Heart left ventricle (tissue), 16 donors: ENCODE results near the gene ETHE1. TPM values are rescaled to one million over a fixed set of nuclear protein-coding genes. Genes with fewer than 3 reads are reported as not detected.
A peak's percentile ranks its signal among the peaks of the same experiment; 100 is the strongest.

Experiments
- ATAC-seq, 4 donors: fragments of 200-7000 bp; cut with Tn5 transposase; one replicate each; pipeline ENCODE4 v1.9.1; 2020 to 2022; ENCODE audit warnings: moderate library complexity in 4 of 4, mild to moderate bottlenecking in 3 of 4, moderate number of reproducible peaks in 1 of 4
- DNase-seq, 5 donors: peaks; one replicate each; pipeline ENCODE4 v3.0.0-alpha.2; 2020
- H3K27ac ChIP-seq, 12 donors: fragments of 200-600 bp; sonication (generic) in 4 of 12; one replicate each; pipeline versions ENCODE4 v1.5.0 to v1.8.0; 2016 to 2022; ENCODE audit warnings: mild to moderate bottlenecking in 2 of 12
- H3K27me3 ChIP-seq, 9 donors: fragments of 200-600 bp; sonication (generic) in 2 of 9; one replicate each; pipeline versions ENCODE4 v1.5.1 to v1.8.0; 2016 to 2022; ENCODE audit warnings: mild to moderate bottlenecking in 3 of 9
- H3K36me3 ChIP-seq, 9 donors: fragments of 200-600 bp; sonication (generic) in 2 of 9; one replicate each; pipeline versions ENCODE4 v1.5.0 to v1.8.0; 2018 to 2022; ENCODE audit warnings: mild to moderate bottlenecking in 2 of 9
- H3K4me1 ChIP-seq, 12 donors: fragments of 200-600 bp; sonication (generic) in 4 of 12; one replicate each; pipeline versions ENCODE4 v1.5.0 to v1.8.0; 2016 to 2022; ENCODE audit warnings: mild to moderate bottlenecking in 3 of 12
- H3K4me3 ChIP-seq, 12 donors: fragments of 200-600 bp; sonication (generic) in 4 of 12; one replicate each; pipeline versions ENCODE4 v1.5.0 to v1.8.0; 2017 to 2022; ENCODE audit warnings: mild to moderate bottlenecking in 9 of 12, moderate library complexity in 4 of 12
- H3K9me3 ChIP-seq, 12 donors: fragments of 200-600 bp; sonication (generic) in 4 of 12; one replicate each; pipeline versions ENCODE4 v1.5.0 to v1.8.0; 2016 to 2022; ENCODE audit warnings: mild to moderate bottlenecking in 1 of 12
- CTCF ChIP-seq, 12 donors: fragments of 200-600 bp; sonication (generic) in 4 of 12; IDR thresholded peaks; one replicate each; pipeline versions ENCODE4 v1.5.0 to v1.8.0; 2018 to 2022; ENCODE audit warnings: antibody characterized with exemption in 12 of 12, mild to moderate bottlenecking in 5 of 12
- POLR2A ChIP-seq, 2 donors: fragments of 450-650 bp; IDR thresholded peaks; one replicate each; pipeline ENCODE4 v1.6.1; 2017; ENCODE audit warnings: antibody characterized with exemption in 2 of 2, mild to moderate bottlenecking in 2 of 2, moderate library complexity in 2 of 2
- WGBS, 4 donors: extraction: QIAGEN DNeasy Blood & Tissue Kit in 2 of 4; methylation state at CpG; one replicate each; pipeline versions ENCODE4 v1.1.5 to v1.1.7; 2013 to 2018; 5-methylcytosine and 5-hydroxymethylcytosine counted together
- intact Hi-C, 10 donors: fragments of 100-400 bp; cut with DNase I; formaldehyde crosslinking; loops; one replicate each; pipeline versions ENCODE4 v1.11.1 to v1.14.2; 2022
- polyA plus RNA-seq, 2 donors: library from polyadenylated mRNA; stranded (reverse); fragments of 200-250 nt; gene quantifications; one replicate each; pipeline ENCODE4 v1.2.3, GENCODE V29; 2013
- total RNA-seq, 9 donors: library from RNA; depleted of rRNA in 2 of 9; stranded (reverse); fragments of >200 nt in 2 of 9; fragmentation: NEBNext Ultra II Directional in 3 of 9; extraction: Animal tissue kit (Norgen Biotek cat#: 25700) in 3 of 9; gene quantifications; one replicate each; pipeline versions ENCODE4 v1.1.0 to v1.2.4, GENCODE V29; 2016 to 2023
- donor health status: ischemic (EF 13 %, LVEDD 7.1; RV severe dilation, severe dysfunction).
- donor health status: healthy with polysubstance abuse.
- donor health status: DM: no; HTN: yes; CAD: no.
- donor health status: DM: no; HTN: no; CAD: no.
- donor health status: ischemic (EF 25% LVEDD 6.9; RV normal size, moderate dysfunction).
- donor health status: ischemic (EF 25% LVEDD 5.7; RV mildly dilated, moderate dysfunction).
- donor health status: healthy.
- donor health status: DM: yes; HTN: yes; CAD: no.
- donor health status: ischemic (EF 35%, LVEDD 5.7; RV mildly dilated, moderate dysfunction).
- donor health status: nonischemic (EF 11% LVEDD 7.7; RV severe dilation, severe dysfunction).
- donor health status: DM: yes; HTN: yes; CAD: no.
- donor health status: PGD.
- donor health status: ischemic (EF 29% LVEDD 5.4; RV normal size, mild dysfunction).
- donor health status: nonischemic (EF 23%, LVEDD 6.1; RV moderate dilation, normal function).

ETHE1 gene
- total and polyA plus RNA-seq, 11 donors = 6.0 to 27.6 (median 14.2) TPM

- H3K9me3 ChIP-seq = no peaks in the 10 kb centered on the region
- H3K27ac ChIP-seq = no peak overlapping the region
- H3K4me3 ChIP-seq = no peak overlapping the region
- H3K36me3 ChIP-seq = peaks cover 0 to 24% (median 17%) of the 10 kb centered on the region in 9 donors
- TF ChIP-seq CTCF (IDR thresholded peaks at IDR 0.05) = no peak
- no peak for TF ChIP-seq POLR2A (IDR thresholded peaks at IDR 0.05)
- no peak for ATAC-seq
- DNase-seq = no peak
- H3K27me3 ChIP-seq = no peaks in the 10 kb centered on the region
- H3K4me1 ChIP-seq = no peaks in the 10 kb centered on the region
- intact Hi-C loops = no loop called here
- WGBS, 4 donors = 89 to 98% (median 93%) methylated on average over 5 of the region's 5 CpGs
Observed at GRCh38 chr19:43490759-43491158, 36.2 kb downstream of the ETHE1 start.

- no peaks in the 10 kb centered on the region for H3K4me1 ChIP-seq
- H3K9me3 ChIP-seq = no peaks in the 10 kb centered on the region
- H3K27me3 ChIP-seq = no peaks in the 10 kb centered on the region
- intact Hi-C loops = no loop called here
- peaks cover 0 to 17% (median 10%) of the 10 kb centered on the region in 9 donors for H3K36me3 ChIP-seq
- ATAC-seq = no peak
- 91 to 93% (median 92%) methylated on average over 7 of the region's 7 CpGs for WGBS, 4 donors
- no peak for DNase-seq
- H3K27ac ChIP-seq = peak overlapping the region in 4 of 12 donors; percentile 1 to 34 (median 14)
- H3K4me3 ChIP-seq = no peak overlapping the region
- TF ChIP-seq POLR2A (IDR thresholded peaks at IDR 0.05) (no peak), CTCF (IDR thresholded peaks at IDR 0.05) (no peak)
Observed at GRCh38 chr19:43489979-43490599, 36.9 kb downstream of the ETHE1 start.

GRCh38 chr19:43489310-43489709, 37.7 kb downstream of the ETHE1 start:
- TF ChIP-seq POLR2A (IDR thresholded peaks at IDR 0.05) (no peak), CTCF (IDR thresholded peaks at IDR 0.05) (no peak)
- 52 to 67% (median 59%) methylated on average over 5 of the region's 5 CpGs for WGBS, 4 donors
- peak in 2 of 4 donors; percentile 42 to 55 for ATAC-seq
- Histone ChIP-seq H3K27me3 (no peaks in the 10 kb centered on the region), H3K36me3 (peaks cover 0 to 15% (median 2%) of the 10 kb centered on the region in 9 donors), H3K4me1 (no peaks in the 10 kb centered on the region), H3K4me3 (no peak overlapping the region), H3K27ac (peak overlapping the region in 3 of 12 donors; percentile 1 to 34 (median 4)), H3K9me3 (no peaks in the 10 kb centered on the region)
- DNase-seq = no peak
- intact Hi-C loops = no loop called here

- H3K9me3 ChIP-seq = no peaks in the 10 kb centered on the region
- intact Hi-C loops = no loop called here
- no peaks in the 10 kb centered on the region for H3K27me3 ChIP-seq
- H3K4me3 ChIP-seq = no peak overlapping the region
- no peak for DNase-seq
- H3K4me1 ChIP-seq = no peaks in the 10 kb centered on the region
- TF ChIP-seq POLR2A (IDR thresholded peaks at IDR 0.05) (no peak), CTCF (IDR thresholded peaks at IDR 0.05) (no peak)
- no peak overlapping the region for H3K27ac ChIP-seq
- H3K36me3 ChIP-seq = peaks cover 0 to 13% (median 0%) of the 10 kb centered on the region in 9 donors
- WGBS, 4 donors = 92 to 95% (median 95%) methylated on average over 8 of the region's 8 CpGs
- no peak for ATAC-seq
Observed at GRCh38 chr19:43488179-43488578, 38.8 kb downstream of the ETHE1 start.
